H1 (cell line): Measurements from ENCODE around the gene CTNNBL1. TPM values are rescaled to one million over a fixed set of nuclear protein-coding genes. Genes with fewer than 3 reads are reported as not detected.

Experiments
- CTCF ChIA-PET: fragments of 300-600 bp; sonication (Branson Sonifier 250); formaldehyde crosslinking; loops from one replicate; lab custom pipeline; 2021; ENCODE audit not compliant: partially characterized antibody; lab: Charles Lee
- POLR2A ChIA-PET: fragments of 300-600 bp; sonication (Branson Sonifier 250); formaldehyde crosslinking; loops from one replicate; lab custom pipeline; 2021; ENCODE audit warnings: inconsistent platforms; ENCODE audit not compliant: partially characterized antibody; lab: Charles Lee
- DNase-seq, 2 experiments: peaks; one replicate each; pipeline versions ENCODE4 v3.0.0 to v3.0.0-alpha.2; 2010 to 2022; ENCODE audit warnings: low spot score in 2 of 2, low read depth in 1 of 2, mixed read lengths in 1 of 2
- FAIRE-seq: peaks from 2 replicates; lab custom pipeline; 2011; peaks lifted over from hg19 to GRCh38; lab: Jason Lieb, UNC
- H2AFZ ChIP-seq: 2 replicates; pipeline ENCODE4 v1.8.1; 2012; ENCODE audit warnings: low read length, inconsistent platforms
- H2AK5ac ChIP-seq: 2 replicates; pipeline ENCODE4 v1.6.1; 2013; ENCODE audit warnings: low read depth, low read length
- H2BK120ac ChIP-seq: replicated peaks from 2 replicates; pipeline ENCODE3; 2013; ENCODE audit warnings: low read depth, low read length, inconsistent platforms
- H2BK12ac ChIP-seq: 2 replicates; pipeline ENCODE4 v1.6.1; 2013; ENCODE audit warnings: low read depth, low read length
- H2BK15ac ChIP-seq: 2 replicates; pipeline ENCODE4 v1.6.1; 2013; ENCODE audit warnings: low read length
- H2BK20ac ChIP-seq: 2 replicates; pipeline ENCODE4 v1.6.1; 2013; ENCODE audit warnings: low read length
- H2BK5ac ChIP-seq: 2 replicates; pipeline ENCODE4 v1.6.1; 2013; ENCODE audit warnings: low read depth, low read length
- H3K14ac ChIP-seq: 2 replicates; pipeline ENCODE4 v1.6.1; 2013; ENCODE audit warnings: inconsistent platforms; ENCODE audit not compliant: insufficient read length
- H3K18ac ChIP-seq: 2 replicates; pipeline ENCODE4 v1.6.1; 2013; ENCODE audit warnings: low read length; ENCODE audit errors: extremely low read depth
- H3K23ac ChIP-seq: 2 replicates; pipeline ENCODE4 v1.6.1; 2013; ENCODE audit warnings: inconsistent platforms; ENCODE audit not compliant: insufficient read length
- H3K23me2 ChIP-seq: 2 replicates; pipeline ENCODE4 v1.6.1; 2013; ENCODE audit warnings: low read depth, low read length
- H3K27ac ChIP-seq: 2 replicates; pipeline ENCODE4 v1.6.1; 2011; ENCODE audit warnings: low read depth, low read length, inconsistent platforms
- H3K27me3 ChIP-seq, 4 experiments: replicated peaks in 1 of 4; 1 replicate in 1 of 4; 2 replicates in 3 of 4; pipeline versions ENCODE4 v1.6.1 to v1.8.1; 2011 to 2013; ENCODE audit warnings: low read length in 3 of 4, mild to moderate bottlenecking in 3 of 4, inconsistent platforms in 2 of 4, mixed read lengths in 2 of 4, moderate library complexity in 1 of 4; ENCODE audit not compliant: control insufficient read depth in 3 of 4, insufficient read depth in 3 of 4; ENCODE audit errors: extremely low read depth in 1 of 4
- H3K36me3 ChIP-seq, 4 experiments: 2 replicates each; pipeline versions ENCODE4 v1.6.1 to v1.8.1; 2011 to 2013; ENCODE audit warnings: mild to moderate bottlenecking in 4 of 4, low read length in 3 of 4, moderate library complexity in 2 of 4, control low read depth in 1 of 4, inconsistent platforms in 1 of 4; ENCODE audit not compliant: insufficient read depth in 4 of 4, control insufficient read depth in 2 of 4
- H3K4ac ChIP-seq: replicated peaks from 2 replicates; pipeline ENCODE3; 2013; ENCODE audit warnings: low read length, low read depth, mixed read lengths, inconsistent platforms; ENCODE audit not compliant: insufficient read length
- H3K4me1 ChIP-seq, 4 experiments: replicated peaks in 1 of 4; 1 replicate in 1 of 4; 2 replicates in 3 of 4; pipeline versions ENCODE4 v1.6.1 to v1.8.1; 2011 to 2013; ENCODE audit warnings: low read length in 3 of 4, inconsistent platforms in 2 of 4, mixed read lengths in 1 of 4; ENCODE audit not compliant: insufficient read depth in 4 of 4, control insufficient read depth in 3 of 4
- H3K4me2 ChIP-seq, 2 experiments: 2 replicates each; pipeline versions ENCODE4 v1.6.1 to v1.8.1; 2011 to 2013; ENCODE audit warnings: low read depth in 2 of 2, low read length in 2 of 2, control low read depth in 1 of 2, inconsistent platforms in 1 of 2, mild to moderate bottlenecking in 1 of 2; ENCODE audit not compliant: insufficient read depth in 1 of 2
- H3K4me3 ChIP-seq, 4 experiments: fragments of 200-600, 300-600 bp in 1 of 4; sonication (generic), shearing (Covaris generic), sonication (Bioruptor Twin) in 1 of 4; 2 replicates each; pipeline versions ENCODE4 v1.5.1 to v1.8.1; 2011 to 2016; ENCODE audit warnings: low read length in 4 of 4, low read depth in 3 of 4, control low read depth in 2 of 4, inconsistent platforms in 2 of 4, mild to moderate bottlenecking in 2 of 4, mixed read lengths in 1 of 4, moderate library complexity in 1 of 4; ENCODE audit not compliant: insufficient read depth in 2 of 4; ENCODE audit errors: extremely low read depth in 1 of 4
- H3K56ac ChIP-seq: replicated peaks from 2 replicates; pipeline ENCODE3; 2013; ENCODE audit warnings: low read depth, mild to moderate bottlenecking, mixed read lengths, low read length, inconsistent platforms; ENCODE audit not compliant: insufficient read length
- H3K79me1 ChIP-seq: 2 replicates; pipeline ENCODE4 v1.6.1; 2013; ENCODE audit warnings: low read depth, low read length, control low read depth
- H3K79me2 ChIP-seq, 2 experiments: 2 replicates each; pipeline versions ENCODE4 v1.6.1 to v1.8.1; 2012 to 2013; ENCODE audit warnings: low read length in 2 of 2, mild to moderate bottlenecking in 2 of 2, inconsistent platforms in 1 of 2; ENCODE audit not compliant: insufficient read depth in 2 of 2, control insufficient read depth in 1 of 2
- H3K9ac ChIP-seq, 4 experiments: replicated peaks in 1 of 4; 1 replicate in 1 of 4; 2 replicates in 3 of 4; pipeline versions ENCODE4 v1.6.1 to v1.8.1; 2011 to 2013; ENCODE audit warnings: low read depth in 3 of 4, low read length in 3 of 4, control low read depth in 2 of 4, mild to moderate bottlenecking in 2 of 4, moderate library complexity in 2 of 4, inconsistent platforms in 1 of 4; ENCODE audit errors: extremely low read depth in 1 of 4
- H3K9me3 ChIP-seq, 2 experiments: 2 replicates each; pipeline versions ENCODE4 v1.6.1 to v1.8.1; 2012 to 2013; ENCODE audit warnings: mild to moderate bottlenecking in 2 of 2, moderate library complexity in 2 of 2, control low read depth in 1 of 2, inconsistent platforms in 1 of 2, low read depth in 1 of 2, low read length in 1 of 2, mixed read lengths in 1 of 2; ENCODE audit not compliant: insufficient read depth in 2 of 2
- H4K20me1 ChIP-seq, 2 experiments: replicated peaks in 1 of 2; 2 replicates each; pipeline versions ENCODE3 to v1.8.1; 2011 to 2013; ENCODE audit warnings: inconsistent platforms in 2 of 2, low read length in 2 of 2, mild to moderate bottlenecking in 1 of 2; ENCODE audit not compliant: insufficient read depth in 2 of 2, control insufficient read depth in 1 of 2
- H4K5ac ChIP-seq: 2 replicates; pipeline ENCODE4 v1.6.1; 2013; ENCODE audit warnings: low read length, low read depth, mixed read lengths, inconsistent platforms; ENCODE audit not compliant: insufficient read length
- H4K8ac ChIP-seq: 2 replicates; pipeline ENCODE4 v1.8.0; 2013; ENCODE audit warnings: mild to moderate bottlenecking, moderate library complexity, low read length, inconsistent platforms; ENCODE audit not compliant: insufficient read depth; ENCODE audit errors: extremely low read depth
- H4K91ac ChIP-seq: replicated peaks from 2 replicates; pipeline ENCODE3; 2013; ENCODE audit warnings: low read length, mixed read lengths, inconsistent platforms; ENCODE audit not compliant: insufficient read length
- ATF3 ChIP-seq: IDR thresholded peaks from 2 replicates; pipeline ENCODE4 v1.6.1; 2011; ENCODE audit warnings: low read depth, mild to moderate bottlenecking, low read length; ENCODE audit not compliant: insufficient read depth
- BACH1 ChIP-seq: IDR thresholded peaks from 2 replicates; pipeline ENCODE4 v1.6.1; 2012; ENCODE audit warnings: low read length, improper control_type of control experiment
- CREB1 ChIP-seq: IDR thresholded peaks from 2 replicates; pipeline ENCODE4 v1.6.1; 2012; ENCODE audit warnings: inconsistent platforms
- EGR1 ChIP-seq: IDR thresholded peaks from 2 replicates; pipeline ENCODE4 v1.6.1; 2011; ENCODE audit warnings: low read depth, low read length, borderline replicate concordance
- JUN ChIP-seq: IDR thresholded peaks from 2 replicates; pipeline ENCODE4 v1.6.1; 2011; ENCODE audit warnings: low read depth, mild to moderate bottlenecking, improper control_type of control experiment, low read length
- JUND ChIP-seq: IDR thresholded peaks from 2 replicates; pipeline ENCODE4 v1.6.1; 2011; ENCODE audit warnings: mild to moderate bottlenecking, improper control_type of control experiment, low read length
- NANOG ChIP-seq: IDR thresholded peaks from 2 replicates; pipeline ENCODE4 v1.6.1; 2011; ENCODE audit warnings: low read length, low read depth, mild to moderate bottlenecking, inconsistent platforms; ENCODE audit not compliant: insufficient read depth, poor library complexity, severe bottlenecking
- NRF1 ChIP-seq: IDR thresholded peaks from 2 replicates; pipeline ENCODE4 v1.6.1; 2011; ENCODE audit warnings: mild to moderate bottlenecking, low read depth, low read length, improper control_type of control experiment
- RXRA ChIP-seq: IDR thresholded peaks from 2 replicates; pipeline ENCODE4 v1.6.1; 2011; ENCODE audit warnings: low read depth, mild to moderate bottlenecking, low read length, moderate library complexity; ENCODE audit not compliant: insufficient read depth
- SIRT6 ChIP-seq: IDR thresholded peaks from one replicate; pipeline ENCODE4 v1.7.1; 2012; ENCODE audit warnings: low read length, inconsistent platforms
- SP4 ChIP-seq: IDR thresholded peaks from 2 replicates; pipeline ENCODE4 v1.6.1; 2012; ENCODE audit warnings: low read length, inconsistent platforms
- YY1 ChIP-seq: IDR thresholded peaks from 2 replicates; pipeline ENCODE4 v1.6.1; 2011; ENCODE audit warnings: low read depth, mild to moderate bottlenecking, low read length
- polyA plus RNA-seq, 7 experiments: library from polyadenylated mRNA; depleted of rRNA in 3 of 7; stranded (reverse) in 5 of 7; unstranded in 2 of 7; fragments of >200 nt in 5 of 7; fragments of 200-250 nt in 2 of 7; gene quantifications; 1 replicate in 5 of 7; 2 replicates in 1 of 7; 4 replicates in 1 of 7; pipeline versions ENCODE4 v1.2.1 to v1.2.3, GENCODE V29; 2011 to 2013; ENCODE audit warnings: missing spikeins in 2 of 7, mixed read lengths in 2 of 7
- total RNA-seq: library from RNA; stranded (reverse); fragmentation: NEBNext Ultra II Directional; extraction: Animal tissue kit (Norgen Biotek cat#: 25700); gene quantifications from 2 replicates; pipeline ENCODE4 v1.2.1, GENCODE V29; 2021

The CTNNBL1 gene
- total and polyA plus RNA-seq, 2 of the 8 experiments (the other 6 are each of a cell fraction or from before 2014, with no cell fraction given), result 19.6 to 81.6 TPM

DNA sequence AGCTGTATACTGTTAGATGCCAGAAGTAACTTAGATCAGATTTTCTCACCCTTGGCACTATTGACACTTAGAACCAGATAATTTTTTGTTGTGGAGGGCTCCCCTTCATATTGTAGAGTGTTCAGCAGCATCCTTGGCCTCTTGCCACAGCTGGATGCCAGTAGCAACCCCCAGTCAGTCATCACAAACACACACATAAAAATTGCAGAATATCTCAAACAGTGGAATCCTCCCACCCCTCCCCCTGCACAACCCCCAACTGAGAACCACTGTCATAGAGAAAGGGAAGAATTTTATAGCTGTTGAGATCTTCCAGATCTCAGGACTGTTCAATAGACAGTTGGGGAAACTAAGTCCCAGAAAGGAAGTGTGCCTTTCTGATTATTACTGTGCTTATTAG lies 127.9 kb downstream of the CTNNBL1 start:
- Histone ChIP-seq H2BK20ac (no peak overlapping the region), H3K9ac (no peak overlapping the region), H3K79me1 (peaks cover 2% of the 10 kb centered on the region; the same call in 1 of the 2 replicates)
- TF ChIP-seq SP4 (no peak), RXRA (no peak), ATF3 (no peak), EGR1 (no peak), CREB1 (no peak), NANOG (no peak), BACH1 (no peak), YY1 (no peak), NRF1 (no peak), JUND (no peak), JUN (no peak), SIRT6 (no peak)
- TF ChIP-seq, all 59 proteins: peak for 0
- H2BK120ac ChIP-seq, result no peak overlapping the region
- DNase-seq (no peak), FAIRE-seq (no peak)
- no peak overlapping the region for H4K91ac ChIP-seq
- H3K4me3 ChIP-seq, result no peak overlapping the region
- H4K8ac ChIP-seq, result no peak overlapping the region
- H4K5ac ChIP-seq, result no peak overlapping the region
- H2BK15ac ChIP-seq, result no peak overlapping the region
- no peak overlapping the region for H3K14ac ChIP-seq
- no peak overlapping the region for H2BK12ac ChIP-seq
- H2AFZ ChIP-seq, result no peak overlapping the region
- H3K9me3 ChIP-seq, result no peaks in the 10 kb centered on the region
- H3K36me3 ChIP-seq, result no peaks in the 10 kb centered on the region
- no peak overlapping the region for H3K4me2 ChIP-seq
- no peaks in the 10 kb centered on the region; the same call in 1 of the 2 replicates for H3K23me2 ChIP-seq
- no peak overlapping the region for H3K18ac ChIP-seq
- peaks cover 2 to 15% (median 6%) of the 10 kb centered on the region in 4 experiments; a peak in 4 of 7 replicates for H3K4me1 ChIP-seq
- no peaks in the 10 kb centered on the region; a peak in 1 of 7 replicates for H3K27me3 ChIP-seq
- H2BK5ac ChIP-seq, result no peak overlapping the region
- H4K20me1 ChIP-seq, result no peaks in the 10 kb centered on the region
- H2AK5ac ChIP-seq, result no peak overlapping the region
- H3K27ac ChIP-seq, result no peak overlapping the region
- ChIA-PET POLR2A (interaction anchor here (1.3 kb wide), 1 partner anchor 12 kb away, joined by 4 read pairs; no protein-coding TSS in a partner anchor), CTCF (interaction anchor here (0.7 to 1.1 kb wide), 3 partner anchors 10 to 56 kb away, joined by 3 read pairs; no protein-coding TSS in a partner anchor)
- H3K4ac ChIP-seq, result no peak overlapping the region
- no peaks in the 10 kb centered on the region for H3K79me2 ChIP-seq
- no peak overlapping the region for H3K23ac ChIP-seq
- H3K56ac ChIP-seq, result no peak overlapping the region
